SK-N-MC (cell line): ENCODE measurements around the gene B4GALNT2.

Experiments
- DNase-seq: peaks from one replicate; pipeline ENCODE4 v3.0.0-alpha.2; 2011; ENCODE audit warnings: low read depth, low spot score
- H3K27ac ChIP-seq: fragments of 200-600 bp; sonication (generic); 2 replicates; pipeline ENCODE4 v1.5.1; 2016; ENCODE audit warnings: mixed run types
- H3K36me3 ChIP-seq: fragments of 200-600 bp; sonication (generic); 2 replicates; pipeline ENCODE4 v1.6.1; 2017; ENCODE audit warnings: antibody characterized with exemption, low read length, mixed read lengths; ENCODE audit not compliant: insufficient read depth
- H3K4me3 ChIP-seq: fragments of 200-600 bp; sonication (generic); 2 replicates; pipeline ENCODE4 v1.5.1; 2016
- H3K9ac ChIP-seq: fragments of 200-600 bp; sonication (generic); 2 replicates; pipeline ENCODE4 v1.8.0; 2017; ENCODE audit warnings: mixed run types, mixed read lengths; ENCODE audit not compliant: insufficient read length
- H3K9me3 ChIP-seq: fragments of 200-600 bp; sonication (generic); 2 replicates; pipeline ENCODE4 v1.6.1; 2017; ENCODE audit warnings: low read depth, mild to moderate bottlenecking, antibody characterized with exemption, low read length, moderate library complexity, mixed read lengths
- EZH2 ChIP-seq: fragments of 200-600 bp; sonication (generic); IDR thresholded peaks from one replicate; pipeline ENCODE4 v1.6.1; 2017; ENCODE audit warnings: antibody characterized with exemption
- FOXP2 ChIP-seq: optimal IDR thresholded peaks from 2 replicates; pipeline ENCODE3; 2011; ENCODE audit warnings: mild to moderate bottlenecking, moderate library complexity; ENCODE audit not compliant: insufficient read depth; ENCODE audit errors: extremely low read length, control extremely low read depth
- POLR2AphosphoS5 ChIP-seq: IDR thresholded peaks from 2 replicates; pipeline ENCODE4 v1.6.1; 2012; ENCODE audit warnings: mild to moderate bottlenecking, low read depth, low read length, borderline replicate concordance

The B4GALNT2 gene

GRCh38 chr17:49195751-49196150 lies 63.2 kb downstream of the B4GALNT2 start:
- TF ChIP-seq POLR2AphosphoS5, result no peak
- no peak for TF ChIP-seq EZH2
- TF ChIP-seq FOXP2, result no peak
- no peak overlapping the region for H3K27ac ChIP-seq
- no peaks in the 10 kb centered on the region for H3K36me3 ChIP-seq
- H3K4me3 ChIP-seq, result no peak overlapping the region
- H3K9ac ChIP-seq, result no peak overlapping the region
- no peaks in the 10 kb centered on the region for H3K9me3 ChIP-seq
- DNase-seq, result no peak

GRCh38 chr17:49196520-49196919 lies 64.0 kb downstream of the B4GALNT2 start:
- no peak for DNase-seq
- Histone ChIP-seq H3K4me3 (no peak overlapping the region), H3K36me3 (no peaks in the 10 kb centered on the region), H3K9me3 (no peaks in the 10 kb centered on the region), H3K27ac (peak overlapping the region; percentile 60), H3K9ac (no peak overlapping the region)
- TF ChIP-seq POLR2AphosphoS5 (no peak), FOXP2 (no peak), EZH2 (no peak)

DNA sequence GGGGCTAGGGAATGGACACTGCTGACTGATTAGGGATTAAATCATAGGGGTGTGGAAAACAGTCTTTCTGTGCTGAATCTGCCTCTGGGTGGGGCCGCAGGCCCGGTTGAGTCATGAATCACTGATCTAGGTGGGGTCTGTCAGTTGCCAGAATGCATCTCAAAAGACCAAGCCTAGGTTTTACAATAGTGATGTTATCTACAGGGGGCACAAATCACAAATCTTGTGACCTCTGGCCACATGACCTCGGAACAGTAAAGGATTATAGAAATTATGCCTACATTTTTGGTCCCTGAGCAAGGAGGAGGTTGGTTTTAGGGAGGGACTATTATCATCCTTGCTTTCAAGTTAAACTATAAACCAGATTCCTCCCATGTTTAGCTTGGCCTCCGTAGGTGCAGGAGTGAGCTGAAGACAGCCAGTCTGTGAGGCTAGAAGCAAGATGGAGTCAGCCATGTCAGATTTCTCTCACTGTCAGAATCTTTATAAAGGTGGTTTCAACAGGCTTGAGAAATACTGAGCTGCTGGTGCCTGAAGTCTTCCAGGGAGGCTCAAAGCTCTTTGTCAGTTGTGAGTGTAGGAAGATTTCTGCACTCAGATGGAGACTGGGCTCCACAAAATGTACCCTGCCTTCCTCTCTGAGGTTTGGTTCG lies 64.9 kb downstream of the B4GALNT2 start:
- DNase-seq, result no peak

GRCh38 chr17:49198211-49198610 lies 65.6 kb downstream of the B4GALNT2 start:
- Histone ChIP-seq H3K36me3 (no peaks in the 10 kb centered on the region), H3K9ac (no peak overlapping the region), H3K9me3 (no peaks in the 10 kb centered on the region), H3K4me3 (no peak overlapping the region), H3K27ac (no peak overlapping the region)
- TF ChIP-seq POLR2AphosphoS5 (no peak), EZH2 (no peak), FOXP2 (no peak)
- DNase-seq, result no peak

More for the DNA sequence above, 64.9 kb downstream of the B4GALNT2 start:
- no peak overlapping the region for H3K4me3 ChIP-seq
- H3K27ac ChIP-seq, result no peak overlapping the region; the same call in 1 of the 2 replicates
- H3K36me3 ChIP-seq, result no peaks in the 10 kb centered on the region
- H3K9ac ChIP-seq, result no peak overlapping the region
- TF ChIP-seq POLR2AphosphoS5, result no peak
- TF ChIP-seq FOXP2, result no peak
- no peak for TF ChIP-seq EZH2
- H3K9me3 ChIP-seq, result no peaks in the 10 kb centered on the region

- TF ChIP-seq EZH2, result no peak
- no peak for TF ChIP-seq POLR2AphosphoS5
- TF ChIP-seq FOXP2, result no peak
- Histone ChIP-seq H3K27ac (no peak overlapping the region), H3K36me3 (no peaks in the 10 kb centered on the region), H3K9ac (no peak overlapping the region), H3K9me3 (no peaks in the 10 kb centered on the region), H3K4me3 (no peak overlapping the region)
- DNase-seq, result no peak
These were observed 68.0 kb downstream of the B4GALNT2 start for GRCh38 chr17:49200423-49201083.

GRCh38 chr17:49201481-49201927 lies 68.9 kb downstream of the B4GALNT2 start:
- no peak overlapping the region for H3K27ac ChIP-seq
- no peaks in the 10 kb centered on the region for H3K36me3 ChIP-seq
- no peak overlapping the region for H3K9ac ChIP-seq
- no peaks in the 10 kb centered on the region for H3K9me3 ChIP-seq
- DNase-seq, result no peak
- no peak overlapping the region for H3K4me3 ChIP-seq
- no peak for TF ChIP-seq FOXP2
- TF ChIP-seq POLR2AphosphoS5, result no peak
- TF ChIP-seq EZH2, result no peak

DNA sequence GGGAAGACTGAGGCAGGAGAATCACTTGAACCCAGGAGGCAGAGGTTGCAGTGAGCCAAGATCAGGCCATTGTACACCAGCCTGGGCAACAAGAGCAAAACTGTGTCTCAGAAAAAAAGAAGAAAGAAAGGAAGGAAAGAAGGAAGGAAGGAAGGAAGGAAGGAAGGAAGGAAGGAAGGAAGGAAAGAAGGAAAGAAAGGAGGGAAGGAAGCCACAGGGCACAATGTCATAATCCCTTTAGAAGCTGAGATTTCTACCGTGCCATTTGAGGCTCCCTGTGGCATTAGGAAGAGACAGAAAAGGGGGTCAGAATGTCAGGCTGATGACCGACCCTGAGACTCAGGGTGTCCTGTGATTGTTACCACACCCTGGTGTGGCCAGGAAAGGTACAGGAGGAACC lies 71.2 kb downstream of the B4GALNT2 start:
- no peaks in the 10 kb centered on the region for H3K36me3 ChIP-seq
- DNase-seq, result no peak
- H3K9me3 ChIP-seq, result no peaks in the 10 kb centered on the region
- no peak overlapping the region for H3K9ac ChIP-seq
- peak overlapping the region; percentile 10; the same call in 1 of the 2 replicates for H3K27ac ChIP-seq
- TF ChIP-seq FOXP2 (no peak), EZH2 (no peak), POLR2AphosphoS5 (no peak)
- H3K4me3 ChIP-seq, result no peak overlapping the region

DNA sequence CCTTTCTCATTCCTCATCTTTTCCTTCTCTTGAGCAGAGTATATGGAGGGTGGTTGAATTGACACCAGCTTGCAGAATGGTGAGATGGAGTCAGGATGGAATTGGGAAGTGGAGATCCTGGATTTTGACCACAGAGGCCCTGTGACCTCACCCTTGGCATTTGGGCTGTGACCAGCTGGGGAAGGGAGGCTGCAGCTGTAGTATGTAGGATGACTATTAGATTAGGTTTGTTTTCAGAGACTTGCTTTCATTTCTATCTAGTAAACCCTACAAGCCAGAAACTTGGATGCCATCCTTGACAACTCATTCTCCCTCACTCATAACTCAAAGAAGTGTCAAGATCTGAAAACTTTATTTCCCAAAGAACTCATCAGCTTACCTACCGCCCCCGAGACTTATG lies 71.9 kb downstream of the B4GALNT2 start:
- Histone ChIP-seq H3K36me3 (no peaks in the 10 kb centered on the region), H3K27ac (0 out of 2 replicates have a peak overlapping the region, but pooled peaks have one; percentile 10), H3K9me3 (no peaks in the 10 kb centered on the region), H3K9ac (no peak overlapping the region), H3K4me3 (no peak overlapping the region)
- TF ChIP-seq POLR2AphosphoS5, result no peak
- TF ChIP-seq FOXP2, result no peak
- TF ChIP-seq EZH2, result no peak
- no peak for DNase-seq

DNA sequence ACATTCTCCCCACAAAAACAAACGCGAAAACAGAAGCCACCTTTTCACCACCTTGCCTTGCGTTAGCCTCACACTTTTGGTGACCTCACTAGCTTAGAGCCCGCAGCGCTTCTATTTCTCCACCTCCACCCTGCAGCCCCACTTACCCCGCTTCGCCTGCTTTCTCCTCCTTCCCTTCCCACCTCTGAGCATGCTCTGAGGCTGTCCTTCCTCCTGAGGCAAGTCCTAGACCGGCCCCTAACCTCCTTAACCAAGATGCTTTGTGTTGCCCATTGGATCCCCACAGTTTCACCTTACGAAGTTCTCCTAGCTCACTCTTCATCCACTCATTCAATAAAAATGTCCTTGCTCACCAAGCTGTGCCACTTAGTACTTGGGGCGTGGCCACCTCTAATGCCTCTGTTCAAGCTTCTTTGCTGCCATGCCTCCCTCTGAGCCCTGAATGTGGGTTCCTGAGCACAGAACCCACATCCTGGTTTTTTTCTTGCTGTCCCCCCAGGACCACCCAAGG lies 76.5 kb downstream of the B4GALNT2 start:
- no peak overlapping the region for H3K4me3 ChIP-seq

More for the DNA sequence above, 76.5 kb downstream of the B4GALNT2 start:
- H3K9me3 ChIP-seq, result no peaks in the 10 kb centered on the region
- H3K36me3 ChIP-seq, result no peaks in the 10 kb centered on the region
- no peak for TF ChIP-seq FOXP2
- TF ChIP-seq EZH2, result no peak
- no peak for TF ChIP-seq POLR2AphosphoS5
- H3K27ac ChIP-seq, result no peak overlapping the region
- H3K9ac ChIP-seq, result no peak overlapping the region
- DNase-seq, result no peak
